ENCODE data around the gene UTP11.
"Not testable (repeated sequence)": the region's sequence is repeated elsewhere in the genome, so short reads cannot be mapped to it uniquely, and the experiment has no call there.

UTP11 gene, protein sequence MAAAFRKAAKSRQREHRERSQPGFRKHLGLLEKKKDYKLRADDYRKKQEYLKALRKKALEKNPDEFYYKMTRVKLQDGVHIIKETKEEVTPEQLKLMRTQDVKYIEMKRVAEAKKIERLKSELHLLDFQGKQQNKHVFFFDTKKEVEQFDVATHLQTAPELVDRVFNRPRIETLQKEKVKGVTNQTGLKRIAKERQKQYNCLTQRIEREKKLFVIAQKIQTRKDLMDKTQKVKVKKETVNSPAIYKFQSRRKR

DNA sequence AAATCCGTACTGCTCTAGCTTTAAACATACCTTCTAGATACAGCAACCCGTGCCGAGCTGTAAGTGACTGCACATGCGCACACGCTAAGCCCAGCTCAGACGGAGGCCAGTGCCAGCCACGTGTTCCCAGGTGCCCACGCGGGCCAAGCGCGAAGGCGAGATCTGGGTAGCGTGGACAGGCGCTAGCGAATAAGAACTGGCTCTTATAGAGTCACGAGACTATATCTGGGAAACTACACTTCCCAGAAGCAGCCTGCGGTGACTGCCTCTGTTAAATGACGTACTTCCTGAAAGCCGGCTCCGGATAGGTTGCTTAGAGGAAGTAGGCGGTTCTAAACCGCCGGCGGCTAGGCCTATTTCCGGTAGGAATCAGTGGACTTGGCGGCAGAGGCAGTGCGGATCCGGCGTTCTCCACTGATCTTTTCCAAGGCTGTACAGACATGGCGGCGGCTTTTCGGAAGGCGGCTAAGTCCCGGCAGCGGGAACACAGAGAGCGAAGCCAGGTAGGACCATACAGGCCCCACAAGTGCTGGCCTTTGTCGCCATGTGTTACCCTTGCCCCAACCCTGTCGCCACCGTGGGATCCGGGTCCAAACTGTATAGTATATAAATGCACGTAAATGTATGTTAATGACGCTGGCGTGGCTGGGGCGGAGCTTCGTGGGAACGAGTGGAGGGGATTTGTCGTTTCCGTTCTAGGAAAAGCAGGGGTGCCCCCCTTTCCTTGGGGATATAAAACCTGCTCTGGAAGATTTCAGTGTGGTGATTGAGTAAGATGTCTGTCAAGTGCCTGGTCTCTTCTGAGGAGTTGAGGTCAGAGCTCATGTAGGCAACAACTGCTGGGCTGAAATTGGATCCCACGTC is at the start of gene UTP11:
Gene UTP11, plus strand, starts transcription at position 372 of the 864 bp plus-strand sequence. Its CDS starts 69 bp downstream, at position 441.
- Histone ChIP-seq H3K27me3 (ENCODE audit: low read depth) (no peaks in the 10 kb centered on the region), H3K36me3 (replicated peaks) (peaks cover 26% of the 10 kb centered on the region), H3K9me3 (no peaks in the 10 kb centered on the region), H3K4me3 (peak within 1 kb of the TSS; percentile 80), H3K4me1 (peaks cover 6% of the 10 kb centered on the region)
- peak; percentile 95 to 98 for DNase-seq (ENCODE audit: low spot score in 2 of 2)
- in situ Hi-C loops (cut with MboI; ENCODE audit: low sequenced_read_pairs), result no loop called here

DNA sequence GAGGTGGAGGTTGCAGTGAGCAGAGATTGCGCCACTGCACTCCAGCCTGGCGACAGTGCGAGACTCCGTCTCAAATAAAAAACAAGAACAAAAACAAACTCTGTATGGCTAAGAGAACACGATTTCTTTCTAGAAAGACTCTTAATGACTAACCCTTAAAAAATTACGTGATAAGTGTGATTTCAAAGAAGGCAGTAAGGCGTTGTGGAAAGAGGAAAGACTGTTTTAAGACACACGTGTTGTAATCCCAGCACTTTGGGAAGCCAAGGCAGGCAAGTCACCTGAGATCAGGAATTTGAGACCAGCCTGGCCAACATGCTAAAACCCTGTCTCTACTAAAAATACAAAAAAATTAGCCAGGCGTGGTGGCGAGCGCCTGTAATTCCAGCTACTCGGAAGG is 48.4 kb upstream of the UTP11 start:
- not testable (repeated sequence) for DNase-seq (ENCODE audit: low spot score in 2 of 2); H3K9me3 ChIP-seq; H3K4me1 ChIP-seq; H3K27me3 ChIP-seq (ENCODE audit: low read depth); H3K4me3 ChIP-seq
- peaks cover 42% of the 10 kb centered on the region for H3K36me3 ChIP-seq (replicated peaks)
- in situ Hi-C loops (cut with MboI; ENCODE audit: low sequenced_read_pairs), result loop anchor here (25.0 kb wide), 1 partner anchor 377 kb away; the partner anchor contains the start of gene GNL2

DNA sequence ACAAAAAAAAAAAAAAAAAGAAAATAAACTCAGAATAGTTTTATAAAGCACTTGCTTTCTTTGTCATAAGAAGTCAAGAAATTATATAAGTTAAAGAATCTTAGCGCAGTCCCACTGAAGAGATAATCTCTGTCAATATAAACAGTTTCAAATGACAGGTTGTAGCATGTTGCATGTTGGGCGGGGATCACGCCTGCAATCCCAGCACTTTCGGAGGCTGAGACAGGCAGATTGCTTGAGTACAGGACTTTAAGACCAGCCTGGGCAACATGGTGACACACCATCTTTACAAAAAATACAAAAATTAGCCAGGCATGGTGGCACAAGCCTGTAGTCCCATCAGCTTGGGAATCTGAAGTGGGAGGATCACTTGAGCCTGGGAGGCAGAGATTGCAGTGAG is 47.2 kb upstream of the UTP11 start:
- peaks cover 37% of the 10 kb centered on the region for H3K36me3 ChIP-seq (replicated peaks)
- H3K4me1 ChIP-seq, result no peaks in the 10 kb centered on the region
- in situ Hi-C loops (cut with MboI; ENCODE audit: low sequenced_read_pairs), result loop anchor here (25.0 kb wide), 1 partner anchor 378 kb away; the partner anchor contains the start of gene GNL2
- no peak for DNase-seq (ENCODE audit: low spot score in 2 of 2)
- no peaks in the 10 kb centered on the region for H3K9me3 ChIP-seq
- no peak overlapping the region for H3K4me3 ChIP-seq
- no peaks in the 10 kb centered on the region for H3K27me3 ChIP-seq (ENCODE audit: low read depth)

DNA sequence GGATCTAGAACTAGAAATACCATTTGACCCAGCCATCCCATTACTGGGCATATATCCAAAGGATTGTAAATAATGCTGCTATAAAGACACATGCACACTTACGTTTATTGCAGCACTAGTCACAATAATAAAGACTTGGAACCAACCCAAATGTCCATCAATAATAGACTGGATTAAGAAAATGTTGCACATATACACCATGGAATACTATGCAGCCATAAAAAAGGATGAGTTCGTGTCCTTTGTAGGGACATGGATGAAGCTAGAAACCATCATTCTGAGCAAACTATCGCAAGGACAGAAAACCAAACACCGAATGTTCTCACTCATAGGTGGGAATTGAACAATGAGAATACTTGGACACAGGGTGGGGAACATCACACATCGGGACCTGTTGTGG is 38.9 kb upstream of the UTP11 start:
- not testable (repeated sequence) for DNase-seq (ENCODE audit: low spot score in 2 of 2); H3K4me3 ChIP-seq; H3K27me3 ChIP-seq (ENCODE audit: low read depth); H3K4me1 ChIP-seq; H3K9me3 ChIP-seq
- H3K36me3 ChIP-seq (replicated peaks), result peaks cover 78% of the 10 kb centered on the region
- in situ Hi-C loops (cut with MboI; ENCODE audit: low sequenced_read_pairs), result loop anchor here (25.0 kb wide), 1 partner anchor 386 kb away; the partner anchor contains the start of gene GNL2

DNA sequence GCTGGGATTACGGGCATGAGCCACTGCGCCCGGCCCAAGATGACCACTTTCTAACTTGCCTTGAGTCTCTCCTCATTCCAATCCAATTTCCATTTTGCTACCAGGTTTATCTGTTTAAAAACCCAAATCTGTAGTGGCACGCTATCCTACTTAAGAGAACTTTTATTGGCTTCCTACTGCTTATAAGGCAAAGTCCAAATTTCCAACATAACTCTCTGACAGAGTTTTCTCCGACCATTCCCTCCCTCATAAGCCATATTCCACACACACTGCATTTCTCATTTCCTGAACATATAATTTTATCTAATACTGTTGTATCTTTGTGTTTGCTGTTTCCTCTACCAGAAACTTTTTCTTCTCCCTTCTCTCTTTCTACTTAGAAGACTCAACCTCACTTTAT is 38.0 kb upstream of the UTP11 start:
- H3K4me1 ChIP-seq, result no peaks in the 10 kb centered on the region
- no peak overlapping the region for H3K4me3 ChIP-seq
- no peak for DNase-seq (ENCODE audit: low spot score in 2 of 2)
- peaks cover 78% of the 10 kb centered on the region for H3K36me3 ChIP-seq (replicated peaks)
- in situ Hi-C loops (cut with MboI; ENCODE audit: low sequenced_read_pairs), result loop anchor here (25.0 kb wide), 1 partner anchor 387 kb away; the partner anchor contains the start of gene GNL2
- H3K27me3 ChIP-seq (ENCODE audit: low read depth), result no peaks in the 10 kb centered on the region
- no peaks in the 10 kb centered on the region for H3K9me3 ChIP-seq

DNA sequence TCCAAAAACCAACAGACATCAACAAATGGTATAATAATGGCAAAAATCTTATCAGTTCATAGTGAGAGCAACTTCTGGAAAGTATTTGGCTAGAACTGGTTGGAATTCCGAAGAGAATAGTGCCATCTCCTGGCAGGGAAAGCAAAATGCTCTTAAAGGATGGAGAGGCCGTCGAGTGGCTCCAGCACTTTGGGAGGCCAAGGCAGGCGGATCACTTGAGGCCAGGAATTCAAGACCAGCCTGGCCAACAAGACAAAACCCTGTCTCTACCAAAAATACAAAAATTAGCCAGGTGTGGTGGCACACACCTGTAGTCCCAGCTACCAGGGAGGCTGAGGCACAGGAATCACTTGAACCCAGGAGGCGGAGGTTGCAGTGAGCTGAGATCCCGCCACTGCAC is 37.5 kb upstream of the UTP11 start:
- H3K9me3 ChIP-seq; H3K4me3 ChIP-seq; H3K4me1 ChIP-seq; H3K27me3 ChIP-seq (ENCODE audit: low read depth); in situ Hi-C loops (cut with MboI; ENCODE audit: low sequenced_read_pairs): not testable (repeated sequence)
- peaks cover 83% of the 10 kb centered on the region for H3K36me3 ChIP-seq (replicated peaks)
- DNase-seq (ENCODE audit: low spot score in 2 of 2), result peak; percentile 49 to 54

DNA sequence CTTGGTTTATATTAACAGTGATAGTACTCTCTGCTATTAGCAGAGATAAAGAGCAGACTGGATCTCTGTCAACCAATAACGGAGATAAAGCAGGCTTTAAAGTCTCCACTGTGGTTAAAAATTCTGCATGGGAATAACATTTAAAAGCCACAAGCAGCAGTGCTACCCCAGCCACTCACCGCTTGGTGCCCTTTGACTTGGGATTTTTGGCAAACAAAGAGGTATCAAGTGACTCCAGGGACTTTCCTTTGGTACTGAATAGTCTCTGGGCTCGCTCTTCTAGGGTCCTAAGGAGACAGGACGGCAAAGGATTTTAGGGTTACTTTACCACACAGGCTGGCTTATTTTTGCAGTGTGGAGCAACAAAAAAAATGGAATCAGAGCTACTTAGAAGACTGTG is 34.0 kb upstream of the UTP11 start:
- H3K36me3 ChIP-seq (replicated peaks), result peaks cover 85% of the 10 kb centered on the region
- H3K27me3 ChIP-seq (ENCODE audit: low read depth), result no peaks in the 10 kb centered on the region
- H3K4me1 ChIP-seq, result no peaks in the 10 kb centered on the region
- H3K9me3 ChIP-seq, result no peaks in the 10 kb centered on the region
- DNase-seq (ENCODE audit: low spot score in 2 of 2), result no peak
- in situ Hi-C loops (cut with MboI; ENCODE audit: low sequenced_read_pairs), result no loop called here
- H3K4me3 ChIP-seq, result no peak overlapping the region

DNA sequence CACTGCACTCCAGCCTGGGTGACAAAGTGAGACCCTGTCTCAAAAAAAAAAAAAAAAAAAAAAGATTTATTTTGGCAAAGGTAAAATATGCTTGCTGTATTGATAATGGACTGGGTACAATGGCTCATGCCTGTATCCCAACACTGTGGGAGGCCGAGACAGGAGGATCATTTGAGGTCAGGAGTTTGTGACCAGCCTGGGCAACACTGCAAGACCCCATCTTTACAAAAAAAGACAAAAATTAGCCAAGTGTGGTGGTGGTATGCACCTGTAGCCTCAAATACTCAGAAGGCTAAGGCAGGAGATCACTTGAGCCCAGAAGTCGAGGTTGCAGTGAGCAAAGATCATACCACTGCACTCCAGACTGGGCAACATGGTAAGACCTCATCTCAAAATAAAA is 29.0 kb upstream of the UTP11 start:
- Histone ChIP-seq H3K36me3 (replicated peaks) (peaks cover 88% of the 10 kb centered on the region), H3K4me3 (no peak overlapping the region), H3K27me3 (ENCODE audit: low read depth) (no peaks in the 10 kb centered on the region), H3K4me1 (peaks cover 6% of the 10 kb centered on the region), H3K9me3 (no peaks in the 10 kb centered on the region)
- in situ Hi-C loops (cut with MboI; ENCODE audit: low sequenced_read_pairs), result no loop called here
- no peak for DNase-seq (ENCODE audit: low spot score in 2 of 2)

DNA sequence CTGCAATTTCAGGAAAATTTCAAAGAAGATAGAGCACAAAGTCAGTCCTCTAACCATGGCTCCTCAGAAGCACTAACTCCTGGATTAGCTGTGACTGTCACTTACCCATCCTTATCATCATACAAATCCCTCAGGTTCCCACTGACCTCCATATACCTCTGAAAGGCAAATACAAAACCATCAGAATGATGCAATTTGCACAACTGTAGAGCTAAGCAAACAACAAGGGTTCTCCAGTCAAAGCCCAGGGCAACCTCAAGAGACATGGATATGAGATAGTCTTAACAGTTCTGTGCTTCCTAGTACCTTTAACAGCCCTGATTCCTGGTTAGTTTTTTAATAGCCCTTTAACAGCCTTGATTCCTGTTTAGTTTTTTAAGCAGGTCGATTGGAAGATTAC is 24.9 kb upstream of the UTP11 start:
- DNase-seq (ENCODE audit: low spot score in 2 of 2), result no peak
- Histone ChIP-seq H3K9me3 (no peaks in the 10 kb centered on the region), H3K27me3 (ENCODE audit: low read depth) (no peaks in the 10 kb centered on the region), H3K4me1 (peaks cover 10% of the 10 kb centered on the region), H3K36me3 (replicated peaks) (peaks cover 52% of the 10 kb centered on the region), H3K4me3 (no peak overlapping the region)
- in situ Hi-C loops (cut with MboI; ENCODE audit: low sequenced_read_pairs), result no loop called here

DNA sequence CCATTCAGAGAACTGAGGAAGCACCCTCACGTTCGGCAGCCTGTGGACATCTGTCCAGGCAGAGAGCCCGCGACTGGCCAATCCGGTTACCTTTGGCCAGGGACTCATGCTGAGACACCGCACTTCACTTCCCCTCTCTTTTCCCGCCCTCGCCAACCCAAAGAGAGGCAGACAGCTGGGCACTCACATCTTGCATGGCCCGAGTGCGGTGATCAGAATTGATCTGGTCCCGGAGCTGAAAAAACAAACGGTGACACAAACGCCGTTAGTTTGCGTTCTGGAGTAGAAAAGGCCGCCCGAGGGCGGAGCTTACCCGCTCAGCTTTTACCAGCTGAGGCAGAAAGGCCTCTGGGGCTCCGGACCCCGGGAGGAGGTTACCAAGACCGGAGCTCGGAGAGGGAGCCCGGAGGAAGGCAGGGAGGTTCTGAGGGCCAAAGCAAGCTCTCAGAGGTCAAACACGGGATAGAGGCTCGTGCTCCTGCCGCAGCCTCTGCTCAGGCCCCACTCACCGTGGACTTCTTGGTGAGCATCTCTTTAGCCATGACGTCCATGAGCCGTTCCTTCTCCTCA is 23.1 kb upstream of the UTP11 start:
- no peaks in the 10 kb centered on the region for H3K27me3 ChIP-seq (ENCODE audit: low read depth)
- in situ Hi-C loops (cut with MboI; ENCODE audit: low sequenced_read_pairs), result no loop called here
- H3K9me3 ChIP-seq, result no peaks in the 10 kb centered on the region
- peaks cover 40% of the 10 kb centered on the region for H3K36me3 ChIP-seq (replicated peaks)
- DNase-seq (ENCODE audit: low spot score in 2 of 2), result peak in 1 of 2 experiments; percentile 50
- H3K4me3 ChIP-seq, result peak overlapping the region; percentile 93
- H3K4me1 ChIP-seq, result peaks cover 10% of the 10 kb centered on the region

DNA sequence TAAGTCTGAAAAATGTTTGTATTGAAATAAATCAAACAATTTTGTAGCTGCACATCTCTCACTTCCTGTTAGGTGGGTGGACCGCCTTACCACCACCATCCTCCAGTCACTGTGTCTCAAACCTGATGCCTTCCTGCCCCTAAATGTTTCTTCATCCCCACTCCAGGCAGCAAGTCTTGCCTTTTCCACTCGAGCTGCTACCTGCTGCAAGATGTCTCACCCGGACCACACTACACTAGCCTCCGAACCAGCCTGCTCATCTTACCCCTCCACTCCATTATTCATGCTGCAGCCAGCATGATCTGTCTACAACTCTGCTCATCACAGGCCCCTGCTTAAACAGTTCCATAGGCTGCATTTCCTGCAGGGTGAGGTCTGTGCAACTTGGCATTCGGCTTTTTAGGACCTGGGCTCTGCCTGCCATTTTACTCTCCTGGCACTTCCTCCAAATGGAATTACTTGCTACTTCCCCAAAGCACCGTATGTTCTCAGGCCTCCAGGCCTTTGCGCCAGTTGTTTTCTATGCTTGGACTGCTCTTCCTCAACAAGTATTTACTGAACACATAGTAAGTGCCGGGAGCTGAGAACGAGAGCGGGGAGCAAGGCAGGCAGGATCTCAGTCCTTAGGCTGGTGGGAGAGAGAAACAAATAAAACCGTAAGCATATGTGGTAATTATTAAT is 17.5 kb upstream of the UTP11 start:
- Histone ChIP-seq H3K4me1 (peaks cover 2% of the 10 kb centered on the region; the same call in 1 of the 2 replicates), H3K36me3 (replicated peaks) (peaks cover 19% of the 10 kb centered on the region), H3K9me3 (no peaks in the 10 kb centered on the region), H3K27me3 (ENCODE audit: low read depth) (no peaks in the 10 kb centered on the region), H3K4me3 (no peak overlapping the region)
- in situ Hi-C loops (cut with MboI; ENCODE audit: low sequenced_read_pairs), result no loop called here
- no peak for DNase-seq (ENCODE audit: low spot score in 2 of 2)

DNA sequence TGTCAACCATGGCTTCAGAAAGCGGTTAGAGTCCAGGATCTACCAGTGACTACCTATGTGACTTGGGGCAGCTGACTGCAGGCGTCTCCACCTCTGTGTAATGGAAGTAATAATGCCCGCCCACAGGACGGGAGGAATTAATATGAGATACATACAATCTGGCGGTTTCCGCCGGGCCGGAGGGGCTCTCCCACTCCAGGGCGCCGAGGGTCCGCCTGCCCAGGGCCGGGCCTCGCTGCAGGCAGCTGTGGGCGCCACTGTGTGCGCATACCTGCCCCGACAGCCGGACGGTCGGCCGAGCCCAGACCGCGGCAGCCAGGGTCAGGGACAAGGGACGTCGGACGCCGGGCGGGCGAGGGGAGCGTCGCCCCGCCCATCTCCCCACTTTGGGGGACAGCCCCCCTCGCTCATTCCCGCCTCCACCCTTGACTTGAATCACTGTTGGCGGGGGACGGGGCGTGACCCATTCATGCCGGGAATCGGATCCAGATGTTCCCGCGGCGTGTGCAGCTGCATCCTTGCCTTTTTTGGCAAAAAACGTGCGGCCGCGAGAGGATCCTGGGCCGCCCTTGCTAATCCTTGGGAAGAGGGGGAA is 16.7 kb upstream of the UTP11 start:
- no peak for DNase-seq (ENCODE audit: low spot score in 2 of 2)
- Histone ChIP-seq H3K4me3 (no peak overlapping the region), H3K9me3 (no peaks in the 10 kb centered on the region), H3K4me1 (no peaks in the 10 kb centered on the region; the same call in 1 of the 2 replicates), H3K27me3 (ENCODE audit: low read depth) (no peaks in the 10 kb centered on the region), H3K36me3 (replicated peaks) (peaks cover 19% of the 10 kb centered on the region)
- in situ Hi-C loops (cut with MboI; ENCODE audit: low sequenced_read_pairs), result no loop called here
